Measurements from ENCODE around the gene CST7. TPM values are rescaled to one million over a fixed set of nuclear protein-coding genes. Genes with fewer than 3 reads are reported as not detected.

Gene CST7
- total RNA-seq, 1 experiment from 2014 or later: not detected

GRCh38 chr20:24950128-24950835, 1.2 kb downstream of the CST7 start:
- no peaks in the 10 kb centered on the region for H3K4me1 ChIP-seq (ENCODE audit: insufficient read depth, low read length)
- no peaks in the 10 kb centered on the region for H3K36me3 ChIP-seq (ENCODE audit: low read depth, low read length)
- intact Hi-C loops (cut with micrococcal nuclease): no loop called here
- H3F3A ChIP-seq (ENCODE audit: low read length, unreplicated experiment): no peaks in the 10 kb centered on the region
- no peak overlapping the region for H3K27ac ChIP-seq (ENCODE audit: low read length)
- H3K79me2 ChIP-seq (ENCODE audit: low read length): no peaks in the 10 kb centered on the region
- no peak overlapping the region for H2AFZ ChIP-seq (ENCODE audit: low read length)
- no peak; the same call in 1 of the 2 replicates for ATAC-seq
- no peak overlapping the region for H3K9ac ChIP-seq (ENCODE audit: low read length)
- no peaks in the 10 kb centered on the region for H3K27me3 ChIP-seq (ENCODE audit: low read length)
- no peaks in the 10 kb centered on the region for H3K9me2 ChIP-seq (replicated peaks; ENCODE audit: low read length)
- no peaks in the 10 kb centered on the region for H3K9me3 ChIP-seq (ENCODE audit: low read length)
- no peak overlapping the region for H3K4me3 ChIP-seq (ENCODE audit: low read length)
- POLR2A ChIA-PET (ENCODE audit: unreplicated experiment): no interaction called here
- CTCF ChIA-PET: no interaction called here
- H3K4me2 ChIP-seq (ENCODE audit: low read length): no peak overlapping the region
- TF ChIP-seq EZH2 (IDR thresholded peaks at IDR 0.05; ENCODE audit: low read length, unreplicated experiment): no peak
- TF ChIP-seq, protein P1, sequence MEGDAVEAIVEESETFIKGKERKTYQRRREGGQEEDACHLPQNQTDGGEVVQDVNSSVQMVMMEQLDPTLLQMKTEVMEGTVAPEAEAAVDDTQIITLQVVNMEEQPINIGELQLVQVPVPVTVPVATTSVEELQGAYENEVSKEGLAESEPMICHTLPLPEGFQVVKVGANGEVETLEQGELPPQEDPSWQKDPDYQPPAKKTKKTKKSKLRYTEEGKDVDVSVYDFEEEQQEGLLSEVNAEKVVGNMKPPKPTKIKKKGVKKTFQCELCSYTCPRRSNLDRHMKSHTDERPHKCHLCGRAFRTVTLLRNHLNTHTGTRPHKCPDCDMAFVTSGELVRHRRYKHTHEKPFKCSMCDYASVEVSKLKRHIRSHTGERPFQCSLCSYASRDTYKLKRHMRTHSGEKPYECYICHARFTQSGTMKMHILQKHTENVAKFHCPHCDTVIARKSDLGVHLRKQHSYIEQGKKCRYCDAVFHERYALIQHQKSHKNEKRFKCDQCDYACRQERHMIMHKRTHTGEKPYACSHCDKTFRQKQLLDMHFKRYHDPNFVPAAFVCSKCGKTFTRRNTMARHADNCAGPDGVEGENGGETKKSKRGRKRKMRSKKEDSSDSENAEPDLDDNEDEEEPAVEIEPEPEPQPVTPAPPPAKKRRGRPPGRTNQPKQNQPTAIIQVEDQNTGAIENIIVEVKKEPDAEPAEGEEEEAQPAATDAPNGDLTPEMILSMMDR (conservative IDR thresholded peaks at IDR 0.05; ENCODE audit: low read depth, low read length): no peak
- TF ChIP-seq EZH2phosphoT487 (IDR thresholded peaks at IDR 0.05; ENCODE audit: borderline replicate concordance, low read length): no peak
- no peak for DNase-seq
- BruUV-seq (replicated peaks): no TSS peak
- H4K20me1 ChIP-seq (ENCODE audit: low read length): no peaks in the 10 kb centered on the region

DNA sequence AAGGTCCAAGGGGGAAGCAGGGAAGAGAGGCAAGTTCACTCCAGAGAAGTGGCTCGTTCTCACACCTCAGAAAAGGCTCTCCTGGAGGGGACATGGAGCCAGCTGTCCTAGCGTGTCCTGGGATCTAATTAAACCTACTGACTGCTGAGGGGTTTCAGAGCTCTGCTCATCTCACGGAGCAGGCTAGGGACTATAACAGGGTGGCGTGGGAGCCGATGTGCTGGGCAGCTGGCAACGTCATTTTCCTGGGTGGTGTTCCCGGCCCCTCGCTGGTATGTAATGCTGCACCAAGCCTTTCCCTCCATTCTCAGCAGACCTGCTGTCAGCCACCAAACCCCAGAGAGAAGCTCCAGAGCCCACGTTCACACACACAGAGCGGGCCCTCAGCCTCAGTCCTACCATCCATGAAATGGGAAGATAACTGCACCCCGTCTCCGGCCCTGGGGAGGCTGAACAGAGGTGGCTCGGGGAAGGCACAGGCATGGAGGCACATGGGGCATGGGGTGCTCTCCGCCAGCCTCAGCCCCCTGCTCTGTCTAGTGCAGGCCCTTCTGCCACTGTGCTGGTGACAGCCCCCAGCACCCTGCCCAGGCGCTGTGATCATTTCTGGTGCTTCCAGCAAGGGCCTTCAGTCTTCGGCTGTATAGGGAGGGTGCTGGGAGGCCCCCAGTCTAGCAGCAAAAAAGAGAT, 1.9 kb downstream of the CST7 start:
- BruUV-seq (replicated peaks): no TSS peak
- H4K20me1 ChIP-seq (ENCODE audit: low read length): no peaks in the 10 kb centered on the region
- no peak for TF ChIP-seq EZH2phosphoT487 (IDR thresholded peaks at IDR 0.05; ENCODE audit: borderline replicate concordance, low read length)
- TF ChIP-seq, protein P1 (conservative IDR thresholded peaks at IDR 0.05; ENCODE audit: low read depth, low read length): no peak
- TF ChIP-seq EZH2 (IDR thresholded peaks at IDR 0.05; ENCODE audit: low read length, unreplicated experiment): no peak
- DNase-seq: no peak
- no peaks in the 10 kb centered on the region for H3F3A ChIP-seq (ENCODE audit: low read length, unreplicated experiment)
- H3K36me3 ChIP-seq (ENCODE audit: low read depth, low read length): no peaks in the 10 kb centered on the region
- no peak overlapping the region for H3K27ac ChIP-seq (ENCODE audit: low read length)
- ChIA-PET CTCF (no interaction called here), POLR2A (ENCODE audit: unreplicated experiment) (no interaction called here)
- no peaks in the 10 kb centered on the region for H3K79me2 ChIP-seq (ENCODE audit: low read length)
- no peak overlapping the region for H2AFZ ChIP-seq (ENCODE audit: low read length)
- H3K4me1 ChIP-seq (ENCODE audit: insufficient read depth, low read length): no peaks in the 10 kb centered on the region
- H3K4me3 ChIP-seq (ENCODE audit: low read length): no peak overlapping the region
- H3K27me3 ChIP-seq (ENCODE audit: low read length): no peaks in the 10 kb centered on the region
- intact Hi-C loops (cut with micrococcal nuclease): no loop called here
- ATAC-seq: no peak
- H3K9ac ChIP-seq (ENCODE audit: low read length): no peak overlapping the region
- no peak overlapping the region for H3K4me2 ChIP-seq (ENCODE audit: low read length)
- H3K9me3 ChIP-seq (ENCODE audit: low read length): no peaks in the 10 kb centered on the region
- H3K9me2 ChIP-seq (replicated peaks; ENCODE audit: low read length): no peaks in the 10 kb centered on the region

DNA sequence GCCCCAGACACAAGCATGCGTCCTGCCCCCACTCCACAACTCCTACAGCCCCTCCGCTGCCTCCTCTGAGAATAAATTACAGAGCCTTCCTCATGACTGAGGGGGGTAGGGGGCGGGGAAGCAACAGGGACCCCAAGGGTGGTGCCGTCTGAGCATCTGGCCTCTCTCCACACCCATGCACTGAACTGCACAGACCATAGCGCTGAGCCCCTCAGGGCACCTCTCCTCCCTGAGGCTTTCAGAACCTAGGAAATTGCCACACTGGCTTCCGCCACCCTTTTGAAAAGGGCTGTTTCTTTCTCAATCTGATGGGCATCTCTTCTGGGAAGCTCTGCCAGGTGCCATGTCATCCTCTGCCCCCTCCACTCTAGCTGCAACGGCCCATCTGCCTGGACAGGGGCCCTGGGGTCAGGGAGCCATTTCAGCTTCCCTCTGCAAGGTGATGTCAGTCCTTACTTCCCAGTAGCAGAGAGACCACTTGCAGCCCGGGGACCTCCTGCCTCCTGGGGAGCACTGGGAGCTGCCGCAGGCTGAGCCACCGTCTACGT, 2.5 kb downstream of the CST7 start:
- H3F3A ChIP-seq (ENCODE audit: low read length, unreplicated experiment): no peaks in the 10 kb centered on the region
- H3K4me2 ChIP-seq (ENCODE audit: low read length): no peak overlapping the region
- no peak overlapping the region for H3K9ac ChIP-seq (ENCODE audit: low read length)
- ChIA-PET POLR2A (ENCODE audit: unreplicated experiment) (no interaction called here), CTCF (no interaction called here)
- no peaks in the 10 kb centered on the region for H3K79me2 ChIP-seq (ENCODE audit: low read length)
- H2AFZ ChIP-seq (ENCODE audit: low read length): no peak overlapping the region
- DNase-seq (no peak), ATAC-seq (no peak)
- no peaks in the 10 kb centered on the region for H3K4me1 ChIP-seq (ENCODE audit: insufficient read depth, low read length)
- no TSS peak for BruUV-seq (replicated peaks)
- H3K36me3 ChIP-seq (ENCODE audit: low read depth, low read length): no peaks in the 10 kb centered on the region
- TF ChIP-seq EZH2phosphoT487 (IDR thresholded peaks at IDR 0.05; ENCODE audit: borderline replicate concordance, low read length) (no peak), EZH2 (IDR thresholded peaks at IDR 0.05; ENCODE audit: low read length, unreplicated experiment) (no peak)
- TF ChIP-seq, protein P1 (conservative IDR thresholded peaks at IDR 0.05; ENCODE audit: low read depth, low read length): no peak
- H3K27ac ChIP-seq (ENCODE audit: low read length): no peak overlapping the region
- no peaks in the 10 kb centered on the region for H3K9me3 ChIP-seq (ENCODE audit: low read length)
- H4K20me1 ChIP-seq (ENCODE audit: low read length): no peaks in the 10 kb centered on the region
- intact Hi-C loops (cut with micrococcal nuclease): no loop called here
- no peak overlapping the region for H3K4me3 ChIP-seq (ENCODE audit: low read length)
- no peaks in the 10 kb centered on the region for H3K9me2 ChIP-seq (replicated peaks; ENCODE audit: low read length)
- H3K27me3 ChIP-seq (ENCODE audit: low read length): no peaks in the 10 kb centered on the region
